Stomach (tissue), 9 donors: ENCODE data around the gene TBL1XR1. TPM values are rescaled to one million over a fixed set of nuclear protein-coding genes. Genes with fewer than 3 reads are reported as not detected.

Experiments
- DNase-seq, 2 donors: peaks; one replicate each; pipeline versions ENCODE4 v3.0.0 to v3.0.0-alpha.2; 2013 to 2019
- H3K27ac ChIP-seq, 5 donors: fragments of 200-600 bp in 4 of 5; sonication (generic) in 4 of 5; one replicate each; pipeline ENCODE4 v1.5.1; 2013 to 2019; ENCODE audit warnings: mild to moderate bottlenecking in 1 of 5, moderate library complexity in 1 of 5
- H3K27me3 ChIP-seq, 3 donors: fragments of 200-600 bp; sonication (generic); one replicate each; pipeline ENCODE4 v1.5.1; 2017 to 2019; ENCODE audit warnings: mixed run types in 1 of 3
- H3K36me3 ChIP-seq, 4 donors: fragments of 200-600 bp; sonication (generic); 1 replicate in 3 of 4; 2 replicates in 1 of 4; pipeline ENCODE4 v1.5.1; 2016 to 2019
- H3K4me1 ChIP-seq, 4 donors: fragments of 200-600 bp; sonication (generic); one replicate each; pipeline ENCODE4 v1.5.1; 2016 to 2019
- H3K4me3 ChIP-seq, 4 donors: fragments of 200-600 bp; sonication (generic) in 3 of 4; one replicate each; pipeline ENCODE4 v1.5.1; 2016 to 2019; ENCODE audit warnings: mild to moderate bottlenecking in 1 of 4
- H3K9me3 ChIP-seq, 4 donors: fragments of 200-600 bp; sonication (generic); one replicate each; pipeline ENCODE4 v1.5.1; 2016 to 2019
- EP300 ChIP-seq: sonication (generic); formaldehyde crosslinking; IDR thresholded peaks from one replicate; pipeline ENCODE4 v1.6.1; 2017; ENCODE audit warnings: antibody characterized with exemption
- POLR2A ChIP-seq, 4 donors: fragments of 450-650 bp; IDR thresholded peaks; one replicate each; pipeline ENCODE4 v1.6.1; 2016; ENCODE audit warnings: antibody characterized with exemption in 4 of 4, control low read depth in 2 of 4, mild to moderate bottlenecking in 1 of 4, moderate library complexity in 1 of 4
- POLR2AphosphoS5 ChIP-seq, 3 donors: sonication (generic); formaldehyde crosslinking; IDR thresholded peaks; one replicate each; pipeline ENCODE4 v1.6.1; 2016; ENCODE audit warnings: antibody characterized with exemption in 3 of 3
- WGBS, 5 donors: extraction: QIAGEN DNeasy Blood & Tissue Kit in 3 of 5; methylation state at CpG; one replicate each; pipeline versions ENCODE4 v1.1.5 to v1.1.7; 2013 to 2018; 5-methylcytosine and 5-hydroxymethylcytosine counted together
- intact Hi-C: fragments of 100-400 bp; cut with DNase I; formaldehyde crosslinking; loops from one replicate; pipeline ENCODE4 v1.15.1; 2023; ENCODE audit warnings: low total_unique reads
- polyA plus RNA-seq, 3 donors: library from polyadenylated mRNA; stranded (reverse); fragments of 200-250 nt; gene quantifications; one replicate each; pipeline ENCODE4 v1.2.3, GENCODE V29; 2013
- total RNA-seq, 5 donors: library from RNA; depleted of rRNA; stranded (reverse); fragments of >200 nt; gene quantifications; one replicate each; pipeline versions ENCODE4 v1.1.0 to v1.2.3, GENCODE V29; 2014 to 2016
- TF ChIP-seq, protein P1 (sequence below), 7 experiments: fragments of 450-650 bp in 4 of 7; fragments of 200-600 bp in 3 of 7; sonication (generic) in 3 of 7; IDR thresholded peaks; one replicate each; pipeline ENCODE4 v1.5.1; 2016 to 2019; ENCODE audit warnings: antibody characterized with exemption in 7 of 7, control low read depth in 2 of 7, mild to moderate bottlenecking in 1 of 7
- donor health status: healthy with polysubstance abuse.
- donor health status: Bipolar disorder and iron deficiency.
- donor health status: healthy.

TBL1XR1 gene
- total and polyA plus RNA-seq, 8 donors = 11.6 to 217 (median 41.1) TPM

DNA sequence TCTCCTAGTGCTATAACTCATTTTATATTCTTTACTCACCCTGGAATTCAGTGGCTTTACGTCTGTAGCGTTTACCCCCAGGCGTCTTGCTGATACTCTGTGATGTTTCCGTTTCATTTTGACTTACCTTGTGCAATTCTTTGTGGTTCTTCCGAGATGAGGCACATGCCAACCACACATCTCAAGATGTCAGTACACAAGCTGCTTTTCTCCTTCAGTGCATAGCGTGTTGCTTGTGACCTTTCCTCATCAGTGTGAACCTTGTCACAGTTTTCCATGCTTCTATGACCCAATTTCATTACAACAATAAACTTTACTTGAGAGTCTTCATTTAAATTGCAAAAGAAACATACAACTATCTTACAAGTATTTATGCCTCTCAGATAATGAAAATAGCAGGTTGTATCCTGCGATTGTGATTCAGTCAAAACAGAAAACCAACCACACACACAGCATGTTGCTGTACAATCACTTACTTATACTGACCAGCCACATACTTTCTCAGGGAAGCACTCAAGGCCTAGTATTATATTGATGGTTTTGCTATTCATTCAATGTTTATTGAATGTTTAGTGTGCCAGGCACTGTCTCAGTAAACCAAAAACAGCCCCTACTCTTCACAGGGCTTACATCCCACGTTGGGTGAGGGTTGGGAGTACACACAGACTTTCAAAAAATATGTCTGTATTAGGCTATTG, 4.6 kb upstream of the TBL1XR1 start:
- peak overlapping the region in 2 of 5 donors; percentile 4 to 67 for H3K27ac ChIP-seq
- DNase-seq = peak in 1 of 2 donors; percentile 62
- intact Hi-C loops = loop anchor here (5.0 kb wide), 1 partner anchor 155 kb away; no protein-coding TSS in a partner anchor
- WGBS, 5 donors = 70 to 85% (median 80%) methylated on average over 8 of the region's 8 CpGs
- no peaks in the 10 kb centered on the region for H3K36me3 ChIP-seq
- H3K4me1 ChIP-seq = peaks cover 0 to 26% (median 16%) of the 10 kb centered on the region in 4 donors
- peaks cover 0 to 6% (median 0%) of the 10 kb centered on the region in 4 donors for H3K9me3 ChIP-seq
- H3K4me3 ChIP-seq = no peak overlapping the region
- H3K27me3 ChIP-seq = no peaks in the 10 kb centered on the region
- TF ChIP-seq POLR2AphosphoS5 (IDR thresholded peaks at IDR 0.05) = no peak
- TF ChIP-seq POLR2A (IDR thresholded peaks at IDR 0.05) = no peak
- TF ChIP-seq, protein P1, sequence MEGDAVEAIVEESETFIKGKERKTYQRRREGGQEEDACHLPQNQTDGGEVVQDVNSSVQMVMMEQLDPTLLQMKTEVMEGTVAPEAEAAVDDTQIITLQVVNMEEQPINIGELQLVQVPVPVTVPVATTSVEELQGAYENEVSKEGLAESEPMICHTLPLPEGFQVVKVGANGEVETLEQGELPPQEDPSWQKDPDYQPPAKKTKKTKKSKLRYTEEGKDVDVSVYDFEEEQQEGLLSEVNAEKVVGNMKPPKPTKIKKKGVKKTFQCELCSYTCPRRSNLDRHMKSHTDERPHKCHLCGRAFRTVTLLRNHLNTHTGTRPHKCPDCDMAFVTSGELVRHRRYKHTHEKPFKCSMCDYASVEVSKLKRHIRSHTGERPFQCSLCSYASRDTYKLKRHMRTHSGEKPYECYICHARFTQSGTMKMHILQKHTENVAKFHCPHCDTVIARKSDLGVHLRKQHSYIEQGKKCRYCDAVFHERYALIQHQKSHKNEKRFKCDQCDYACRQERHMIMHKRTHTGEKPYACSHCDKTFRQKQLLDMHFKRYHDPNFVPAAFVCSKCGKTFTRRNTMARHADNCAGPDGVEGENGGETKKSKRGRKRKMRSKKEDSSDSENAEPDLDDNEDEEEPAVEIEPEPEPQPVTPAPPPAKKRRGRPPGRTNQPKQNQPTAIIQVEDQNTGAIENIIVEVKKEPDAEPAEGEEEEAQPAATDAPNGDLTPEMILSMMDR (IDR thresholded peaks at IDR 0.05) = no peak
- no peak for TF ChIP-seq EP300

DNA sequence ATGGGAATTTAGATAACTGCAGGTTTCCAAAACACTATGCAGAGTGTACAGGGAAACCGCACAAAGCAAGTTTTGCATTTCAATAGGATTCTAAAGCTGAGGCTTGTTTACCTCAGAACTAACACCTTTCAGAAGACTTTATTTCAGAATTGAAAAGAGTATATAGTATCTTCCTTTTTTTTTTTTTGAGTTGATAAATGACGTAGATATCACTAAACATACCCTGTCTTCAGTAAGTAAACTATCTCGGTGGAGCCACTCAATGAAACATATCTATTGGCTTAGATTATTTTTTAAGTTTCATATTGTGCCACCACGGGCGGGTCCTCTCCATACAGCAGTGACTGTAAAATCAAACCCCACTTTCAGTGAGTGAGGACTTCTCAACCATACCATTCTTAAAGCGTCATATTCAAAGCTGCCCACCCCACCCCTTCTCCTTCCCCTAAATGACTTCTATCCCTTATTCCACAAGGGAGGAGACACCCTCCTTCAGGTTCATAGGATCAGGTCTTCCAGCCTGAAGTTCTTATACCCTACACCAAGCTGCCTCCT, 2.0 kb upstream of the TBL1XR1 start:
- intact Hi-C loops = no loop called here
- H3K4me3 ChIP-seq = no peak overlapping the region
- H3K27me3 ChIP-seq = no peaks in the 10 kb centered on the region
- no peaks in the 10 kb centered on the region for H3K36me3 ChIP-seq
- peaks cover 0 to 6% (median 0%) of the 10 kb centered on the region in 4 donors for H3K9me3 ChIP-seq
- WGBS, 5 donors = 38 to 54% (median 52%) methylated on average over 6 of the region's 6 CpGs
- peak overlapping the region; percentile 91 to 100 (median 99) for H3K27ac ChIP-seq
- peaks cover 3 to 39% (median 26%) of the 10 kb centered on the region in 4 donors for H3K4me1 ChIP-seq
- TF ChIP-seq POLR2AphosphoS5 (IDR thresholded peaks at IDR 0.05) (no peak), EP300 (no peak)
- TF ChIP-seq, protein P1 (IDR thresholded peaks at IDR 0.05) = no peak
- no peak for DNase-seq

DNA sequence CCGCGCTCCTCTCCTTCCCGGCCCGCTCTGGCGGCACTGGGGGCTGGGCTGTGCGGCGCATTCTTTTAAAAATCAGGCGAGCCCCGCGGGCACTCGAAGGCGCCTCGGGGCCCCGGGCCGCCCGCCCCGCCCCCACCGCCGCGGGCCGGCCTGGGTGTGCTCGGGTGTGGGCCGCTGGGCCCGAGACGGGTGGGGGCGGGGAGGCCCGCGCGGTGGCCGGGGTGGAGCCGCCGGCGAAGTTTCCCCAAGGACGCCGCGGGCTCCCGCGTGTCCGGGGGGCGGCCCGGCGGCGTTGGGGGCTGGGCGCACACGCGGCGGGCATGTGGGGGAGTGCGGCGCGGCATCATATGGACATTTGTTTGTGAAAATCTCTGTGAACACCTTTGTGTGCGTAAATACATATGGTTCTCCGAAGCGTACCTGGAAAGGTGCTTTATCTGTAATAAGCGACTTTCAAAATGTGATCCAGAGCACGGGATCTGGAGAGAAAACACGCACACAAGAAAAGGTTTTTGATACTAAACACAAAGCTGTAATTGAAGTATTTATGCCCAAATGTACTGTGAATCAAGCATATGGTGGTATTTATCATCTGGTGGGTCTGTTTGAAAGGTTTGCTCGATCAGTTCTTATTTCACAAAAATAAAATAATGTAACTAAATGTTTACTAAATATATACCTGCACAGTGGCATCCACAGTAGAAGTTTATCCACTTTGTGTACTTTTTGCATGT, 612 bp upstream of the TBL1XR1 start:
- Histone ChIP-seq H3K9me3 (no peaks in the 10 kb centered on the region), H3K4me1 (peaks cover 13 to 53% (median 34%) of the 10 kb centered on the region in 4 donors), H3K4me3 (peak overlapping the region; percentile 75 to 98 (median 92)), H3K27ac (peak overlapping the region; percentile 91 to 100 (median 99)), H3K27me3 (no peaks in the 10 kb centered on the region), H3K36me3 (no peaks in the 10 kb centered on the region)
- TF ChIP-seq POLR2A (IDR thresholded peaks at IDR 0.05) (no peak), EP300 (no peak), POLR2AphosphoS5 (IDR thresholded peaks at IDR 0.05) (no peak)
- TF ChIP-seq, protein P1 (IDR thresholded peaks at IDR 0.05) = no peak
- intact Hi-C loops = no loop called here
- peak; percentile 78 to 93 for DNase-seq
- 0 to 1% (median 0%) methylated on average over 32 to 56 of the region's 57 CpGs for WGBS, 5 donors

GRCh38 chr3:177196456-177197040, 734 bp downstream of the TBL1XR1 start:
- H3K4me3 ChIP-seq = peak overlapping the region; percentile 75 to 98 (median 92)
- H3K27me3 ChIP-seq = no peaks in the 10 kb centered on the region
- WGBS, 5 donors = 0 to 1% (median 0%) methylated on average over 25 to 43 of the region's 43 CpGs
- intact Hi-C loops = no loop called here
- TF ChIP-seq POLR2A (IDR thresholded peaks at IDR 0.05) (no peak), POLR2AphosphoS5 (IDR thresholded peaks at IDR 0.05) (no peak), EP300 (no peak)
- TF ChIP-seq, protein P1 (IDR thresholded peaks at IDR 0.05) = no peak
- H3K36me3 ChIP-seq = no peaks in the 10 kb centered on the region
- DNase-seq = peak; percentile 35 to 79
- no peaks in the 10 kb centered on the region for H3K9me3 ChIP-seq
- peak overlapping the region; percentile 98 to 100 (median 99) for H3K27ac ChIP-seq
- H3K4me1 ChIP-seq = peaks cover 13 to 64% (median 40%) of the 10 kb centered on the region in 4 donors
